ENCODE measurements around the gene PHF21A.

DNA sequence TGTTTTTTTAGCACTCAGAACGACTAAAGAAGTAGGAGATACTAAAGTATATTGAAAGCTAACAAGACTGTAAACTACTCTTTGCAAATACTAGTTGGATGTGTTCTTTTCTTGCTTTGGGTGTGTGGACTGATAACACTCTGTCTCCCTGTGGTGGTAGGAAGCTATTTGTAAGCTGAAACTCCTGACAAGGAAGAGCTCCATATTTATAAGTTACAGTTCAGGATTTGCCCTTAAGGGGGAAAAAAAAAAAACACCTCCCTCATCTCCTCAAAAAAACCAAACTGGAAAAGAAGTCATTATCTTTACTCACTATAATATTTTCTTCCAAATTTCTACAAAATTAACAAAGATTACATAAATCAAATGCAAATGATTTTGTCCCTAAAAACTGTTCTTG lies 103.9 kb downstream of the PHF21A start:
- TF ChIP-seq, protein P1, sequence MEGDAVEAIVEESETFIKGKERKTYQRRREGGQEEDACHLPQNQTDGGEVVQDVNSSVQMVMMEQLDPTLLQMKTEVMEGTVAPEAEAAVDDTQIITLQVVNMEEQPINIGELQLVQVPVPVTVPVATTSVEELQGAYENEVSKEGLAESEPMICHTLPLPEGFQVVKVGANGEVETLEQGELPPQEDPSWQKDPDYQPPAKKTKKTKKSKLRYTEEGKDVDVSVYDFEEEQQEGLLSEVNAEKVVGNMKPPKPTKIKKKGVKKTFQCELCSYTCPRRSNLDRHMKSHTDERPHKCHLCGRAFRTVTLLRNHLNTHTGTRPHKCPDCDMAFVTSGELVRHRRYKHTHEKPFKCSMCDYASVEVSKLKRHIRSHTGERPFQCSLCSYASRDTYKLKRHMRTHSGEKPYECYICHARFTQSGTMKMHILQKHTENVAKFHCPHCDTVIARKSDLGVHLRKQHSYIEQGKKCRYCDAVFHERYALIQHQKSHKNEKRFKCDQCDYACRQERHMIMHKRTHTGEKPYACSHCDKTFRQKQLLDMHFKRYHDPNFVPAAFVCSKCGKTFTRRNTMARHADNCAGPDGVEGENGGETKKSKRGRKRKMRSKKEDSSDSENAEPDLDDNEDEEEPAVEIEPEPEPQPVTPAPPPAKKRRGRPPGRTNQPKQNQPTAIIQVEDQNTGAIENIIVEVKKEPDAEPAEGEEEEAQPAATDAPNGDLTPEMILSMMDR (IDR thresholded peaks at IDR 0.05; ENCODE audit: low read depth, low read length): no peak
- TF ChIP-seq EZH2phosphoT487 (IDR thresholded peaks at IDR 0.05; ENCODE audit: low read depth): no peak

Data from OCI-LY3 (cell line).